ENCODE data around the gene MCIDAS. TPM values are rescaled to one million over a fixed set of nuclear protein-coding genes. Genes with fewer than 3 reads are reported as not detected.
A peak's percentile ranks its signal among the peaks of the same experiment; 100 is the strongest.

The MCIDAS gene
- total RNA-seq, 1 donor from 2014 or later, result not detected

- H3K27ac Mint-ChIP-seq (ENCODE audit: unreplicated experiment), result no peak overlapping the region
- peaks cover 36% of the 10 kb centered on the region for H3K4me1 Mint-ChIP-seq (ENCODE audit: unreplicated experiment)
- DNase-seq (ENCODE audit: extremely low spot score, unreplicated experiment), result no peak
- TF ChIP-seq CTCF (IDR thresholded peaks at IDR 0.05), result no peak
- H3K36me3 Mint-ChIP-seq (ENCODE audit: unreplicated experiment), result no peaks in the 10 kb centered on the region
- H3K9me3 Mint-ChIP-seq (ENCODE audit: unreplicated experiment), result no peaks in the 10 kb centered on the region
- H3K4me3 Mint-ChIP-seq (ENCODE audit: unreplicated experiment), result peak overlapping the region; percentile 62
- peaks cover 88% of the 10 kb centered on the region for H3K27me3 Mint-ChIP-seq (ENCODE audit: unreplicated experiment)
These were observed 732 bp upstream of the MCIDAS start for GRCh38 chr5:55227664-55228430.

DNA sequence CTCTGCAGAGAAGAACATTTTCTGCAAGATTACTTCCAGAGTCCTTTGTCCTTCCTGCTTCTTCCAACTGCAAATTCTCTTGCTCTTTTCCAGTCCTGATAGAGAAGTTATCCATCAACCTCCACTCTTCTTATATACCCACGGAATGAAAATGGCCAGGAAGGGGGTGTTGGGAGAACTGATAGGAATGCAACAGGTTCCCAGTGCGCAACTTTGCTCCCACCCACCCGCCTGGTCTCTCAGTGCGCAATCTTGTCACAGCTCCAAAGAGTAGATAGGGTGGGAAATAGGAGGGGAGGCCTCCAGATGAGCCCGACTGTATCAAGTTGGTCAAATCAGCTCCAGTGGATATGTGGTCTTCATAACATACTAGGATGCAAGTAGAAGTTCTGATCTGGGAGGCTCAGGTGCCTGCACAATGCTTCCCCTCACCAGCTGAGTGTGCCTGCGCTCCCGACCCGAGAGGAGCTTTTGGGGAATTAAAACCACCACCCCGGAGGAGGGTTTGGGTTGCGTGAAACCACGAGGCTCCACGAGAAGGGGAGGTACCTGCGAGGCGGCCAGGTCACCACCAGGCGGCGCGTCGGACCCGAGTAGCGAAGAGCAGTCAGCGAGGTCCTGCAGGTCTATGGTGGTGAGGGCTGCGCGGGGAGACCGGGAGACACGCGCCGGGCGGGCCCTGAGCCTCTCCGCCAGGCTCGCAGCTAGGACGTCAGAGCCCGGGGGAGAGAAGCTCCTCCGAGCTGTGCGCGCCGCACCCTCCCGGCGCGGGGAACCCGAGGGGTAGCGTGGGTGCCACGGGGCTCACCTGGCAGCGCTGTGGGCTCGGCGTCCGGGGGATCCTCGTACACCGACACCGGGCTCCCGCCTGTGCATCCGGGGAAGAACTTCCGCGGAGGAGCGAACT is 835 bp downstream of the MCIDAS start:
- no peaks in the 10 kb centered on the region for H3K9me3 Mint-ChIP-seq (ENCODE audit: unreplicated experiment)
- peak; percentile 56 for TF ChIP-seq CTCF (IDR thresholded peaks at IDR 0.05)
- peak overlapping the region; percentile 32 for H3K4me3 Mint-ChIP-seq (ENCODE audit: unreplicated experiment)
- no peak for DNase-seq (ENCODE audit: extremely low spot score, unreplicated experiment)
- peaks cover 26% of the 10 kb centered on the region for H3K4me1 Mint-ChIP-seq (ENCODE audit: unreplicated experiment)
- H3K27me3 Mint-ChIP-seq (ENCODE audit: unreplicated experiment), result peaks cover 84% of the 10 kb centered on the region
- no peak overlapping the region for H3K27ac Mint-ChIP-seq (ENCODE audit: unreplicated experiment)
- H3K36me3 Mint-ChIP-seq (ENCODE audit: unreplicated experiment), result no peaks in the 10 kb centered on the region

GRCh38 chr5:55225346-55225745 is 1.8 kb downstream of the MCIDAS start:
- Mint-ChIP-seq H3K4me3 (ENCODE audit: unreplicated experiment) (no peak overlapping the region), H3K27ac (ENCODE audit: unreplicated experiment) (no peak overlapping the region), H3K36me3 (ENCODE audit: unreplicated experiment) (no peaks in the 10 kb centered on the region), H3K27me3 (ENCODE audit: unreplicated experiment) (peaks cover 84% of the 10 kb centered on the region), H3K4me1 (ENCODE audit: unreplicated experiment) (peaks cover 32% of the 10 kb centered on the region), H3K9me3 (ENCODE audit: unreplicated experiment) (no peaks in the 10 kb centered on the region)
- no peak for DNase-seq (ENCODE audit: extremely low spot score, unreplicated experiment)
- no peak for TF ChIP-seq CTCF (IDR thresholded peaks at IDR 0.05)

DNA sequence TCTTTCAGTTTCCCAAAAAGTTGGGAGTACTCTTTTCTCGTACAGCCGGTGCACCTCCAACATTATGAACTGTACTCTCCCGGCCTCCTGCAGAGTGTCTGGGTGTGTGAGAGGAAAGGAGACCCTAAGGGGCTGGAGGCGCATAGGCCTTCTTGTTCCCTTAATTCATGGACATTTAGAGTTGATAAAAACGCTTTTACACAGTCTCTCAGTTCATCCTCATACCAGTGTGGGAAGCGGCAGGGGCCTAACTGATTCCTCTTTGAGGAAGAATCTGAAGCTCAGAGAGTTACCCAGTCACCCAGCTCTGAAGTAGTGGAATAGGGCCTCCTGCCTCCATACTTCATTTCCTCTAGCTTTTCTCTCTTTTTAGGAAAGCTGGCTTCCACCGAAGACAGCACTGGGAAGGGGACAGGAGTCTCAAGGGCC is 3.3 kb downstream of the MCIDAS start:
- H3K4me3 Mint-ChIP-seq (ENCODE audit: unreplicated experiment), result peak overlapping the region; percentile 47
- no peak for DNase-seq (ENCODE audit: extremely low spot score, unreplicated experiment)
- no peak for TF ChIP-seq CTCF (IDR thresholded peaks at IDR 0.05)
- peaks cover 33% of the 10 kb centered on the region for H3K4me1 Mint-ChIP-seq (ENCODE audit: unreplicated experiment)
- no peaks in the 10 kb centered on the region for H3K9me3 Mint-ChIP-seq (ENCODE audit: unreplicated experiment)
- H3K27me3 Mint-ChIP-seq (ENCODE audit: unreplicated experiment), result peaks cover 84% of the 10 kb centered on the region
- H3K27ac Mint-ChIP-seq (ENCODE audit: unreplicated experiment), result no peak overlapping the region
- H3K36me3 Mint-ChIP-seq (ENCODE audit: unreplicated experiment), result no peaks in the 10 kb centered on the region

Data from osteocyte (in vitro differentiated cells).